ENCODE measurements around the gene CNTNAP2.

- no peak for TF ChIP-seq GABPA (IDR thresholded peaks at IDR 0.05 in 1 of 2, conservative IDR thresholded peaks at IDR 0.05 in 1 of 2)
- TF ChIP-seq CTCF (IDR thresholded peaks at IDR 0.05; ENCODE audit: low read depth, low read length, missing input control): no peak
- no peak for TF ChIP-seq SP1 (IDR thresholded peaks at IDR 0.05)
- TF ChIP-seq YY1 (IDR thresholded peaks at IDR 0.05): no peak
- TF ChIP-seq NR2F2 (IDR thresholded peaks at IDR 0.05): no peak
- TF ChIP-seq HNF4G (IDR thresholded peaks at IDR 0.05): no peak
- TF ChIP-seq MAX (IDR thresholded peaks at IDR 0.05): no peak
- no peak for TF ChIP-seq REST (IDR thresholded peaks at IDR 0.05)
- TF ChIP-seq ATF3 (IDR thresholded peaks at IDR 0.05): no peak
- no peak for TF ChIP-seq RAD21 (IDR thresholded peaks at IDR 0.05)
- TF ChIP-seq TAF1 (conservative IDR thresholded peaks at IDR 0.05): no peak
These were observed 2317.1 kb downstream of the CNTNAP2 start for GRCh38 chr7:148433521-148434180.
